HG02763 (cell line): Measurements from ENCODE around the gene ZDHHC14.
"Not testable (repeated sequence)": the region's sequence is repeated elsewhere in the genome, so short reads cannot be mapped to it uniquely, and the experiment has no call there.

ENCODE experiments used
- ATAC-seq: cut with Tn5 transposase; IDR thresholded peaks from one replicate; pipeline ENCODE4 v1.9.1; 2021; ENCODE audit warnings: mild to moderate bottlenecking, moderate library complexity; ENCODE audit not compliant: unreplicated experiment

ZDHHC14 gene

DNA sequence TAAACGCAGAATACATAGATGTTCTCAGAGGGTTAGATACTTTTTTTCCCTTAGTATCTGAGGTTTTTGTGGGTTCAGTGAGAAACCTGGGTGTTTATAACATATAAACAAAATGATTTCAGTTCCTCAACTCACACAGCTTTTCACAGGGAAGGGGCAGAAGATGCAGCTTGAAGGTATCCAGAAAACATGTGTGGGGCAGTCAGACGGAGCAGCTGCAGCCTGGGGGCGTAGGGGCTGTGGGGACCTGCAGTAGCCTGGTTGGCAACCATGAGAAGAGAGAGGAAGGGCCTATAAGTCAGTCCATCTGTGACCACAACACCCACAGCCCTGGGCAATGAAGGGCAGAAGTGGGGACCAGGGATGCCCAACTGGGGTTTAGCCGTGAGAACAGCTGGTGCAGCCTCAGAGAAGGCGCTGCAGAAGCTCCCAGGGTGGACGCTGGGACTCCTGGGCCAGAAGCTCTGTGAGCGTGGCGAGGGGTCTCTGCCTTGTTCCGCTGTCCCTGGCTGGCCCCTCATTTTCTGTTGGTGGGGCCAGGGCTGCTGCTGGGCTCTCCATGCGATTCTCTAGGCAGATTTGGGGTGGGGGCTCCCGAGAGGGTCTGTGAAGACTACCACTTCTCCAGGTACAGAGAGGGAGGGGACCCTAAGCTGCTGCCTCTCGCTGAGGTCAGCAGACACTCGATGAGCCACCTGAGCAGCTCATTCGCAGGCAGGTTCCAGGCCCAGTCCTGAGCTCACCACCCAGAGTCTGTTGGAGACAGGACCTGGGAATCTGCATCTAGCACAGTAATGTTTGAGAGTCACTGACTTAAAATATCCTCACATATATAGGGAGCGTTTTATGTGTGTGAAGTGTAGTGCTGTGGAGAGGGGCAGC, 181.2 kb downstream of the ZDHHC14 start:
- peak; percentile 36 for ATAC-seq

DNA sequence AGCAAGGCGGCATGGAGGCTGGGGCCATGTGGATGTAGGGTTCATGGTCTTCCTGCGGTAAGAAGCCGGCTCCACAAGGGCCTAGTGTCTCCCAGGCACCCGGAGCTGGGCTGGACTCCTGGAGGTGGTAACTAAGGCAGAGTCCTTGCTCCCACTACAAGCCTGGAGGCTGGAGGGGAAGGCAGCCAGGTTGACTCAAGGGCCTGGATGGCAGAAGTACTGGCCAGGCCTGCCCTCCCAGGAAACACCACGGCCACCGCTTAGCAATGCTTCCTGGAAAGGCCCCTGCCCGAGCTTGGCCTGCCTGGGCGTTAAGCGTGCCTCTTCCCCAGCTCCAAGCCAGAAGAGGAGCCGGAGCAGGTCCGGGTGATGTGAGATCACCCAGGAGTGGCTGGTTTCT, 182.0 kb downstream of the ZDHHC14 start:
- no peak for ATAC-seq

DNA sequence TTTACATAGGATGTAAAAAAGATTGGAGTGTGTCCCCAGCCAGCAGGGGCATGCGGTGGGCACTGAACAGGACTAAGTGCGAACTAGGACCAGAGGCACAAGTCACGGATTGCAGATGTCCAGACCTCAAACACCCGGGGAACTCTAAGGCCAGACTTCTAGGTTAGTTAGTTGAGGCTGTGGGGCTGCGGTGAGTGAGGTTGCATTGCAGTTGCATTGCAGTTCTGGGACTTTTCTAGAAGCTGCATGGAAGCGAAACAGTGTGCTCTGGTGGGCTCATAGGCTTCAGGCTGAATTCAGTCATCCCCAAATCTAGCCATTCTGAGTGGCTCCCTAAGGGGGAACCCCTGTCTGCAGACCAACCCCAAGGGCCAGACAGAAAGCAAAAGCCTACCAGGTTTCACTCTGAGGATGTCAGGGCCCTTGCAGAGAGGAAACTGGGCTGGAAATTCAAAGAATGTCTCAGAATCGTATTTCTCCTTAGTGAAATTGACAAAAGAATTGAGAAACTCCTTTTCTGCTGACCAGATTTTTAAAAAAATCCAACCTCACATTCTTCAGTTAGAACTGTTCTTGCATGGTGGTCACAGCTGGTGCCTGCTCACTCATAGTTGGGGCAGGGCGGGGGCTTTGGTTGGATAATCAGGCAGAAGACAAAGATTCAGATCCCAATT, 182.8 kb downstream of the ZDHHC14 start:
- peak; percentile 52 for ATAC-seq

- no peak for ATAC-seq
Measured at GRCh38 chr6:157568702-157569101, 187.7 kb downstream of the ZDHHC14 start.

DNA sequence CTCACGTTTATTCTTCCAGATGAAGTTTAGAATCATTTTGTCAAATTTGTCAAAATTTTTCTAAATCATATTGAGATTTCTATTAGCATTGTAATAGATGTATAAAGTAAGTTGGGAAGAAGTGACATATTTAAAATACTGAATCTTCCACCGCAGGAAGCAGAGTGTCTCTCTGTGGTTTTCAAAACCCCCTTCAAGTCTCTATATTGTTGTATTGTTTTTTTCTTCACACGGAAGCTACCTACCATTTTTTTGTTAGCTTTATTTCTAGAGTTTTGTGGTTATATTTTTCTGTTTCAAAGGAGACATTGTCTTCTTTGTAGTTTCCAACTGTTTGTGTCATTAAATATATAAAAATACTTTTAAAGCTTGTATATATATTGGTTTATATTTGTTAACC, 188.6 kb downstream of the ZDHHC14 start:
- ATAC-seq: no peak

GRCh38 chr6:157570104-157570503, 189.1 kb downstream of the ZDHHC14 start:
- ATAC-seq: no peak

GRCh38 chr6:157570752-157571151, 189.8 kb downstream of the ZDHHC14 start:
- no peak for ATAC-seq

- peak; percentile 49 for ATAC-seq
Measured at GRCh38 chr6:157571269-157571668, 190.3 kb downstream of the ZDHHC14 start.

DNA sequence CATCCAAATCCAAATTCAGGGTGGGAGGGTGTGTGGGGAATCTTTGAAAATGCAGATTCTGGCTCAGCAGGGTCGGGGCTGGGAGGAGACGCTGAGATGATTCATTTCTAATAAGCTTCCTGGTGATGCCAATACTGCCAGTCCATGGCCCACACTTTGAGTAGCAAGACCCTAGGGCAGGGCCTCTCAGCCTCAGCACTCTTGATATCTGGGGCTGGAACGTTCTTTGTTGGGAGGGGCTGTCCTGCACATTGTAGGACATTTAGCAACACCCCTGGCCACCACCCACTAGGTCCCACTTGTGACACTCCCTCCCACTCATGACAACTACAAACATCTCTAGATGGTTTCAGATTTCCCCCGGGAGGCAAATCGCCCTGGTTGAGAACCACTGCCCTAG, 191.0 kb downstream of the ZDHHC14 start:
- ATAC-seq: no peak

GRCh38 chr6:157574851-157575424, 193.9 kb downstream of the ZDHHC14 start:
- ATAC-seq: no peak

- no peak for ATAC-seq
Measured at GRCh38 chr6:157575436-157576145, 194.6 kb downstream of the ZDHHC14 start.

GRCh38 chr6:157576991-157577390, 196.0 kb downstream of the ZDHHC14 start:
- ATAC-seq: not testable (repeated sequence)

DNA sequence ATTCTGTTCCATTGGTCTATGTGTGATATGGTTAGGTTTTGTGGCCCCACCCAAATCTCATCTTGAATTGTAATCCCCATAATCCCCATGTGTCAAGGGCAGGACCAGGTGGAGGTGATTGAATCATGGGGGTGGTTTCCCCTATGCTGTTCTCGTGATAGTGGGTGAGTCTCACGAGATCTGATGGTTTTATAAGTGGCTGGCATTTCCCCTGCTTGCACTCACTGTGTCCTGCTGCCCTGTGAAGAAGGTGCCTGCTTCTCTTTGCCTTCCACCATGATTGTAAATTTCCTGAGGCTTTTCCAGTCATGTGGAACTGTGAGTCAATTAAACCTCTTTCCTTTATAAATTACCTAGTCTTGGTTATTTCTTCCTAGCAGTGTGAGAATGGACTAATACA, 197.5 kb downstream of the ZDHHC14 start:
- not testable (repeated sequence) for ATAC-seq

DNA sequence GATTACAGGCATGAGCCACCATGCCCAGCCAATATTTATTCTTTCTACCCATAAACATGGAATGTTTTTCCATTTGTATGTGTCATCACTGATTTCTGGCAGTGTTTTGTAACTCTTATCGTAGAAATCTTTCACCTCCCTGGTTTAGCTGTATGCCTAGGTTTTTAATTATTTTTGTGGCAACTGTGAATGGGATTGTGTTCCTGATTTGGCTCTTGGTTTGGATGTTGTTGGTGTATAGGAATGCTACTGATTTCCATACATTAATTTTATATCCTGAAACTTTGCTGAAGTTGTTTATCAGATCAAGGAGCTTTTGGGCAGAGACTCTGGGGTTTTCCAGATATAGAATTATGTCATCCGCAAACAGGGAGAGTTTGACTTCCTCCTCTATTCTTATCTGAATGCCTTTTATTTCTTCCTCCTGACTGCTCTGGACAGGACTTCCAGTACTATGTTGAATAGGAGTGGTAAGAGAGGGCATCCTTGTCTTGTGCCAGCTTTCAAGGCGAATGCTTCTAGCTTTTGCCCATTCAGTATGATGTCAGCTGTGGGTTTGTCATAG, 198.6 kb downstream of the ZDHHC14 start:
- ATAC-seq: no peak

DNA sequence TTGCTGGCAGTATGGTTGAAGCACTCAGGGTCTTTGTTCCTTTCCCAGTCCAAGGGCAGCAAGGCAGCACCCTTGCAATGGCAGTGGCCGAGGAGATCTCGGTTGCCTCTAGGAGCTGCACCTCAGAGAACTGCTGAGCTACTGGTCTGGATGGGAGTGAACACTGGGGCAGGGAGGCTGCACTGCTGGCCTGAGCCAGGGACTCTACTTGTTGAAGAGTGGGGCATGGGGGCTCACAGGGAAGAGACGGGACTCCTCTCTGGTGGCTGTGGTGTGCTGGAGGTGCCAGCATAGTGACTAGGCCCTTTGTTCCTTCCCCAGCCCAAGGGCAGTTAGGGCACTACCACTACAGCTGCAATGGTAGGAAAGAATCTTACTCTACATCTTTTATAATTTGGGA, 203.0 kb downstream of the ZDHHC14 start:
- no peak for ATAC-seq

DNA sequence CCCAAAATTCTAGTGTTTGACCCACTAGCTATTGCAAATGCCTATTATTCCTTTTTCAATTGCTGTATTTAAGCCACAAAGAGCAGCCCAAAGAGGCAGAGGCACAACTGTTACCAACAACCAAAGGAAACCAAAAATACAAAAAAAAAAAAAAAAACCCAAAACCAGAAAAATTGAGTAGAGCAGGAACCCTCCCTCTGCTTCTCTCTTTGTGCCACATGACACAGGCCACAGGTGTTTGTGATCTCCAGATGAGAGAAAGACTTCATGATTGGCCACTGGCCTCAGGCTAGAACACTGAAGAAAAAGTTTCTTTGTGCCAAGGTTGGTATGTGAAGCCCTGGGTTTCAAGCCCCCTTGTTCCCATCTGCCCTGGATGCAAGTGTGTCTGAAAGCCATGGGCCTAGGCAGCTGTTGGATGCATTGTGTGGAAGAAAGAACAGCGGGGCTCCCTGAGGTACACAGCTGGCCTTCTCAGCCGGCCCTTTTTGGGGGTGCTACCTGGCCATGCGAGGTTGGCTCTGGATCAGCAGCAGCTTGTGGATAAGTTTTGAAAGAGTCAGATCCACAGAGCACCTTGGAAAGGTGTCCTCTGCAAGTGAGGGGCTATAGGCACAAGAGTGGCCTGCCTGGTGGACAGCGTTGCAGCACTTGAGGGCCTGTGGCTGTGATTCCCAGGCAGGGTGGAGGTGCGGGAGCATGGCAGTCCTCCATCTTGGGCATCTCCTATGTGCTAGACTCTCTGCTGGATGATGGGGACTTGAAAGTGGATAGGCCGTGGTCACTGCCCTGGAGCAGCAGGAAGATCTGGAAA, 204.5 kb downstream of the ZDHHC14 start:
- no peak for ATAC-seq

DNA sequence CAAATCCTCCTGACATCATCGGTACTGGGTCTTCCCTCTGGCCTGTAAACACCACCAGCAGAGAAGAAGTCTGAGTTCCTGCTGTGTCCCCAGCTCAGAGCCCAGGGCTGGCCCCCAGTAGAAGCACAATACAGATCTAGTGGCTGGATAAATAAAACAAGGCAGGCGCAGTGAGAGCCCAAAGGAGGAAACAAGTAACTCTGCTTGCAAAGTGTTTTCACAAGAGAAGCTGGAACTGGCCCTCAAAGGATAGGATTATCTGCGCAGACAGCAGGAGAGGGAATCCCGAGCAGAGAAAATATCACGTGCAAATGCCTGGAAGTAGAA, 205.1 kb downstream of the ZDHHC14 start:
- no peak for ATAC-seq

- ATAC-seq: no peak
Measured at GRCh38 chr6:157586476-157587126, 205.6 kb downstream of the ZDHHC14 start.

GRCh38 chr6:157587127-157587926, 206.3 kb downstream of the ZDHHC14 start:
- no peak for ATAC-seq
